Thyroid gland (tissue), 4 donors: Measurements from ENCODE around the gene EMC7.

Experiments used
- CTCF ChIP-seq, 6 experiments: fragments of 200-600 bp in 3 of 6; fragments of 450-650 bp in 3 of 6; sonication (generic) in 3 of 6; IDR thresholded peaks; one replicate each; pipeline ENCODE4 v1.5.1; 2016 to 2019; ENCODE audit warnings: antibody characterized with exemption in 6 of 6, mild to moderate bottlenecking in 2 of 6, inconsistent platforms in 1 of 6, moderate library complexity in 1 of 6
- POLR2A ChIP-seq, 2 donors: fragments of 450-650 bp; IDR thresholded peaks; one replicate each; pipeline ENCODE4 v1.6.1; 2017; ENCODE audit warnings: antibody characterized with exemption in 2 of 2, mild to moderate bottlenecking in 2 of 2, moderate library complexity in 1 of 2

DNA sequence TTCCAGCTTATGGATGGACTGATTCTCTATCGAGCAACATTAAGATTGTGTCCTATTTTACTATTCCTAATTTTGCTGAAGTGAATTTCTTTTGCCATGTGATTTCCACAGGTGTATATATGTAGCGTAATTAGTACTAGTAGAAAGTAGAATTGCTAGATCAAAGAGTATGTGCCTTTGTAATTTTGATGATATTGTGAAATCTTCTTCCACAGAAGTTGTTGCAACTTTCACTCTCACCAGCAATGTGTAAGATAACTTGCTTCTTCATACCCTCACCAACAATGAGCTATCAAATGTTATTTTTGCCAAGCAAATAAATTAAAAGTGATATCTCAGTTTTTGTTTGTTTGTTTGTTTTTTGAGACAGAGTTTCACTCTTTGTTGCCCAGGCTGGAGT, 5.7 kb upstream of the EMC7 start:
- TF ChIP-seq CTCF (IDR thresholded peaks at IDR 0.05) (no peak), POLR2A (IDR thresholded peaks at IDR 0.05) (no peak)
